Measurements from ENCODE around the gene VEGFB.

VEGFB gene

DNA sequence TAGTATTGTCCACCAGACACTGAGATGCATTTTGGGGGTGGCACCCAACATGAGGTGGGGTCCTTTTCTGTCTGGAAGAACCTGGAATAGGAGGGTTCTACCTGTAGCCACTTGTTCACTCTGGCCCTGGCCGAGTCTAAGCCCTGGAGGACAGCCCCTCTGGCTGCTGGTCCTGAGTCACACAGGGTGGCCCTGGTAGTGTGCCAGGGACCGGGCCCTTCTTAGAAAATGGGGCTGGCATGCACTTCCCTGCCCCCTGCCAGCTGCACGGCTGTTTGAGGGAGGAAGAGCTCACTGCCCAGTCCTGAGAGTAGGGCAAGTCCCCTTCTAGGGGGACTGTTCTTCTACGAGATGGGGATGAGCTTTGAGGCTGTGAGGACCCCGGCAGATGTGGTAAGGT, 19.1 kb downstream of the VEGFB start:
- Histone ChIP-seq H3K4me1 (ENCODE audit: control insufficient read depth, insufficient read depth, low read length) (peaks cover 4% of the 10 kb centered on the region), H3K9ac (ENCODE audit: low read length) (no peak overlapping the region), H3K36me3 (ENCODE audit: control insufficient read depth, insufficient read depth, low read length) (peaks cover 9% of the 10 kb centered on the region), H3K4me3 (ENCODE audit: low read length) (peak overlapping the region; percentile 9), H3K27me3 (ENCODE audit: control insufficient read depth, insufficient read depth, low read length) (no peaks in the 10 kb centered on the region), H3K27ac (ENCODE audit: low read depth, low read length) (no peak overlapping the region)

- no peak overlapping the region for H3K9ac ChIP-seq (ENCODE audit: low read length)
These were observed 19.9 kb downstream of the VEGFB start for GRCh38 chr11:64254326-64254725.

DNA sequence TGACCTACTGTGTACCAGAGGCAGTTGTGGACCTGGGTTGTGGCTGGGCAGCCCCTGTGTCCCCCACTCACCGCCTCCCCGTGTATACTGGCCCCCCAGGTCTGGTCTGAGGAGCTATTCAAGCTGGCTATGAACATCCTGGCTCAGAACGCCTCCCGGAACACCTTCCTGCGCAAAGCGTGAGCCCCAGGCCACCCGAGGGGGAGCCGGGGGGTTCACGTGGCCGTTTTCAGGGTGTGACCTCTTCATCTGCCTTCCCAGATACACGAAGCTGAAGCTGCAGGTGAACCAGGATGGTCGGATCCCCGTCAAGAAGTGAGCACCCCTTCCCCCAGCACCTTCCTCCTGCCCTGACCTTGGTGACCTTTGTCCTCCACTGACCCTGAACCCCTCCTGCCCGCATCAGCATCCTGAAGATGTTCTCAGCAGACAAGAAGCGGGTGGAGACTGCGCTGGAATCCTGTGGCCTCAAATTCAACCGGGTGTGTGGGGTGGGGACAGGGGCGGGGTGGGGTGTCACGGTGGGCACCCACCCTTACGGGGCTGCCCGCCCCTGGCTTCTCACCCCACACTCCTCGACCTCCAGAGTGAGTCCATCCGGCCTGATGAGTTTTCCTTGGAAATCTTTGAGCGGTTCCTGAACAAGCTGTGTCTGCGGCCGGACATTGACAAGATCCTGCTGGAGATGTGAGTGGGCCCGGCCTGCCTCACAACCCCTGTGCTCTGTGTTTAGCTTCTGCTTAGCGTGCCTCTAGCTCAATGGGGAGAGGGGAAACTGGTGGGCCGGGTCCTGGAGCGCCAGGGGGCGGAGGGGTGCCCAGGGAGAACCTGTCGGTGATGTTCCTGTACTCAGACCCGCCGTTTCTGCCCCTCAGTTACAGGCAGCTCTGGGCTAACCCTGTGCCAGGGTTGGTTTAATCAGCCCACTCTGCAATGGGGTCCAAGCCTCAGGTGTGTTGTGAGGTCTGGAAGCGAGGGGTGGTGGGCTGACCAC, 21.0 kb downstream of the VEGFB start:
- no peak overlapping the region for H3K4me3 ChIP-seq (ENCODE audit: low read length)
- no peak overlapping the region for H3K27ac ChIP-seq (ENCODE audit: low read depth, low read length)
- peaks cover 24% of the 10 kb centered on the region for H3K36me3 ChIP-seq (ENCODE audit: control insufficient read depth, insufficient read depth, low read length)
- no peaks in the 10 kb centered on the region for H3K27me3 ChIP-seq (ENCODE audit: control insufficient read depth, insufficient read depth, low read length)
- H3K9ac ChIP-seq (ENCODE audit: low read length): no peak overlapping the region
- peaks cover 4% of the 10 kb centered on the region for H3K4me1 ChIP-seq (ENCODE audit: control insufficient read depth, insufficient read depth, low read length)

More at GRCh38 chr11:64254326-64254725, 19.9 kb downstream of the VEGFB start:
- no peaks in the 10 kb centered on the region for H3K27me3 ChIP-seq (ENCODE audit: control insufficient read depth, insufficient read depth, low read length)
- peaks cover 4% of the 10 kb centered on the region for H3K4me1 ChIP-seq (ENCODE audit: control insufficient read depth, insufficient read depth, low read length)
- no peak overlapping the region for H3K4me3 ChIP-seq (ENCODE audit: low read length)
- no peak overlapping the region for H3K27ac ChIP-seq (ENCODE audit: low read depth, low read length)
- peaks cover 13% of the 10 kb centered on the region for H3K36me3 ChIP-seq (ENCODE audit: control insufficient read depth, insufficient read depth, low read length)

- peaks cover 25% of the 10 kb centered on the region for H3K36me3 ChIP-seq (ENCODE audit: control insufficient read depth, insufficient read depth, low read length)
- H3K9ac ChIP-seq (ENCODE audit: low read length): no peak overlapping the region
- no peaks in the 10 kb centered on the region for H3K27me3 ChIP-seq (ENCODE audit: control insufficient read depth, insufficient read depth, low read length)
- H3K27ac ChIP-seq (ENCODE audit: low read depth, low read length): no peak overlapping the region
- peaks cover 4% of the 10 kb centered on the region for H3K4me1 ChIP-seq (ENCODE audit: control insufficient read depth, insufficient read depth, low read length)
- H3K4me3 ChIP-seq (ENCODE audit: low read length): no peak overlapping the region
These were observed 21.9 kb downstream of the VEGFB start for GRCh38 chr11:64256300-64256699.

- Histone ChIP-seq H3K4me3 (ENCODE audit: low read length) (no peak overlapping the region), H3K27ac (ENCODE audit: low read depth, low read length) (no peak overlapping the region), H3K4me1 (ENCODE audit: control insufficient read depth, insufficient read depth, low read length) (no peaks in the 10 kb centered on the region), H3K9ac (ENCODE audit: low read length) (no peak overlapping the region), H3K27me3 (ENCODE audit: control insufficient read depth, insufficient read depth, low read length) (no peaks in the 10 kb centered on the region), H3K36me3 (ENCODE audit: control insufficient read depth, insufficient read depth, low read length) (peaks cover 30% of the 10 kb centered on the region)
These were observed 24.0 kb downstream of the VEGFB start for GRCh38 chr11:64258356-64258755.

- Histone ChIP-seq H3K27ac (ENCODE audit: low read depth, low read length) (no peak overlapping the region), H3K4me3 (ENCODE audit: low read length) (no peak overlapping the region), H3K36me3 (ENCODE audit: control insufficient read depth, insufficient read depth, low read length) (peaks cover 31% of the 10 kb centered on the region), H3K4me1 (ENCODE audit: control insufficient read depth, insufficient read depth, low read length) (no peaks in the 10 kb centered on the region), H3K27me3 (ENCODE audit: control insufficient read depth, insufficient read depth, low read length) (no peaks in the 10 kb centered on the region), H3K9ac (ENCODE audit: low read length) (no peak overlapping the region)
These were observed 24.7 kb downstream of the VEGFB start for GRCh38 chr11:64258946-64259532.

DNA sequence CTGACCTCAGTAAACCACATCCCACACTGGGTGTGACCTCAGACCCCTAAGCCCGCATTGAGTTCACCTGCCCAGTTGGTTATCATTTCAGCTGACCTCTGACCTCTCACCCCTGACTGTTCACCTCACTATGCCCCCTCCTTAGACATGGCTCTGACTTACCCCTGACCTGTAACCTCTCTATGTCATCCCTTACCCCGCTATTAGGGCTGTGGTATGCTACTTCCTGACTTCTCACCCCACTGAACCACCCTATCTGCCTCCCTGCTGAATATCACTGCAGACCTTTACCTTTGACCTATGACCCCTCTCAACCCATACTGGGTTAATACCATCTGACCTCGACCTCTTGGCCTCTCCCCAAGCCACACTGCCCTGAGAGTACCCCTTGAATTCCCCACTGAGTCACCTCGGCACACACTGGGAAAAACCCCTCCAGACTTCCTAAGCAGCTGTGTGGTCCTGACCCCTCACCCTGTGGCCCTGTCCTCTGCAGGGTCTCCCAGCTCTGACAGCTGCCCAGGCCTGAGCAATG, 25.2 kb downstream of the VEGFB start:
- H3K4me3 ChIP-seq (ENCODE audit: low read length): no peak overlapping the region
- H3K4me1 ChIP-seq (ENCODE audit: control insufficient read depth, insufficient read depth, low read length): no peaks in the 10 kb centered on the region
- no peak overlapping the region for H3K27ac ChIP-seq (ENCODE audit: low read depth, low read length)
- no peak overlapping the region for H3K9ac ChIP-seq (ENCODE audit: low read length)
- H3K27me3 ChIP-seq (ENCODE audit: control insufficient read depth, insufficient read depth, low read length): no peaks in the 10 kb centered on the region
- H3K36me3 ChIP-seq (ENCODE audit: control insufficient read depth, insufficient read depth, low read length): peaks cover 36% of the 10 kb centered on the region

DNA sequence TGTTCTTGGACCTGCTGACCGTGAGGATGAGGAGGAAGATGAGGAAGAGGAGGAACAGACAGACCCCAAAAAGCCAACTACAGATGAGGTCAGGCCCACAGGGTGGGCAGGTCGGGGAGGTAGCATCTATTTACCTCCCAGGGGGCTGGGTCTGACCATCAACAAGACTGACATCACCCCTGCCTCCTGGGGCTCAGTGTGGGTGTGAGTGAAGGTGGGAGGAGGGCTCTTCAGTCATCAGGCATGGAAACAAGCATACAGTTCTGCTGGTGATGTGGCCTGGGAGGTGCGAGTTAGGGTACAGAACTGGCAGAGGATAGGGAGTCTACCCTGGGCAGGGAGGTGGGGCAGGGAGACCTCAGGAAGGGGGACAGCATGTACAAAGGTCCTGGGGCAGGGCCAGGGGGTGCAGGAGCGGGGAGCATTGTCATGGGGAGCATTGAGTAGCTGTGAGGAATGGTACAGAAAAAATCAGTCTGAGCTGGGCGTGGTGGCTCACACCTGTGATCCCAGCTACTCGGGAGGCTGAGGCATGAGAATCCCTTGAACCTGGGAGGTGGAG, 25.8 kb downstream of the VEGFB start:
- Histone ChIP-seq H3K36me3 (ENCODE audit: control insufficient read depth, insufficient read depth, low read length) (peaks cover 37% of the 10 kb centered on the region), H3K27me3 (ENCODE audit: control insufficient read depth, insufficient read depth, low read length) (no peaks in the 10 kb centered on the region), H3K27ac (ENCODE audit: low read depth, low read length) (no peak overlapping the region), H3K4me3 (ENCODE audit: low read length) (no peak overlapping the region), H3K4me1 (ENCODE audit: control insufficient read depth, insufficient read depth, low read length) (no peaks in the 10 kb centered on the region), H3K9ac (ENCODE audit: low read length) (no peak overlapping the region)

GRCh38 chr11:64261556-64262080, 27.2 kb downstream of the VEGFB start:
- H3K27me3 ChIP-seq (ENCODE audit: control insufficient read depth, insufficient read depth, low read length): no peaks in the 10 kb centered on the region
- no peak overlapping the region for H3K4me3 ChIP-seq (ENCODE audit: low read length)
- H3K4me1 ChIP-seq (ENCODE audit: control insufficient read depth, insufficient read depth, low read length): no peaks in the 10 kb centered on the region
- H3K27ac ChIP-seq (ENCODE audit: low read depth, low read length): no peak overlapping the region
- H3K36me3 ChIP-seq (ENCODE audit: control insufficient read depth, insufficient read depth, low read length): peaks cover 40% of the 10 kb centered on the region
- H3K9ac ChIP-seq (ENCODE audit: low read length): no peak overlapping the region

DNA sequence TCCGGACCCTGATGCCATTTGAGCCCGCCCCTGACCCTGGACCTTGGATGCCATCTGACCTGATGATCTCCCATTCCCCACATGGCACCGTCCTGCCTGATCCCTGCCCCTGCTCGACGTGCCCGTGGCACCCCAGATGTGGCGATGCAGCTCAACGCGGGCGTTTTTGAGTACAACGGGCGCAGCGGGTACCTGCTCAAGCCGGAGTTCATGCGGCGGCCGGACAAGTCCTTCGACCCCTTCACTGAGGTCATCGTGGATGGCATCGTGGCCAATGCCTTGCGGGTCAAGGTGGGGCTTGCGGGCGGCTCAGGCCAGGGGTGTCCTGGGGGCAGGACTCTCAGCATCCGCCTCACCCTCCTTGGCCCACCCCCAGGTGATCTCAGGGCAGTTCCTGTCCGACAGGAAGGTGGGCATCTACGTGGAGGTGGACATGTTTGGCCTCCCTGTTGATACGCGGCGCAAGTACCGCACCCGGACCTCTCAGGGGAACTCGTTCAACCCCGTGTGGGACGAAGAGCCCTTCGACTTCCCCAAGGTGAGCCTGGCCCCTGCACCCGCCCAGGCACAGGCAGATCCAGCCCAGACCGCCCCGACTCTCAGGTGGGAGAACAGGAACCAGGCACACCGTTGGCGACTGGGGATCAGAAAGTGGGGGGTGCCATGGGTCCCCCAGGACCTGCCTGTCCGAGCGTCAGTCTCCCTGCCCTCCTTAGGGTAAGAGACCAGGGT, 28.1 kb downstream of the VEGFB start:
- no peaks in the 10 kb centered on the region for H3K4me1 ChIP-seq (ENCODE audit: control insufficient read depth, insufficient read depth, low read length)
- no peak overlapping the region for H3K9ac ChIP-seq (ENCODE audit: low read length)
- peaks cover 38% of the 10 kb centered on the region for H3K36me3 ChIP-seq (ENCODE audit: control insufficient read depth, insufficient read depth, low read length)
- H3K27me3 ChIP-seq (ENCODE audit: control insufficient read depth, insufficient read depth, low read length): no peaks in the 10 kb centered on the region
- no peak overlapping the region for H3K27ac ChIP-seq (ENCODE audit: low read depth, low read length)
- no peak overlapping the region for H3K4me3 ChIP-seq (ENCODE audit: low read length)

DNA sequence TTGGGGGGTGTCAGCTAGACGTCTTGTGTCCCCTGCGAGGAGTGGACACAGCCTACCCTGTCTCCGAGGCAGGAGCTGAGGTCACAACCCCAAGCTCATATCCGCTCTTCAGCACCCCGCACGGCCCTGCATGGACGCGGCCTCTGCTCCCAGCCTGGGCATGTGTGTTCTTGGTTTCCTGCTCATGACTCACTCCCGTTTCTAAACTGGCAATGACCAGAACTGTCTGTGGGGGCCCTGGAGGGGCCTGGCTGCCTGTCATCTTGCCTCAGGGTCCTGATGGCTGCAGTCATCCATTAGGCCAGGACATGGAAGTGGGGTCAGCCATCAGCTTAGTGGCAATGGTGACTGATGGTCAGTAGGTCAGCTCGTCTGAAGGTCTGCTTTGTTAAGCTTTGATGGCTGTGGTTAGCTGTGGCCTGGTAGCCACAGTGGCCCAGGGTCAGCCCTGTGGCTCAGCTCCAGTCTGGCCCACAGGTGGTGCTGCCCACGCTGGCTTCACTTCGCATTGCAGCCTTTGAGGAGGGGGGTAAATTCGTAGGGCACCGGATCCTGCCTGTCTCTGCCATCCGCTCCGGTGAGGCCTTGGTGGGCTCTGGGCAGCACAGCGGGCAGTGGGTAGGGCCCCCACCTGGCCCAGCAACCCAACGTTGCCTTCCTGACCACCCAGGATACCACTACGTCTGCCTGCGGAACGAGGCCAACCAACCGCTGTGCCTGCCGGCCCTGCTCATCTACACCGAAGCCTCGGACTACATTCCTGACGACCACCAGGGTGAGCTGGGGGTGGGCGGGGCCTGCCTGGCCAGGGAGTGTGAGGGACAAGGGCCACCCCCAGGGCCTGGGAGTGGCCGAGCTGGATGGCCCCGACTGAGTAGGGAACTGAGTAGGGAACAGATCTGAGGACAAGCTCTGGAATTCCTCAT, 28.9 kb downstream of the VEGFB start:
- Histone ChIP-seq H3K9ac (ENCODE audit: low read length) (no peak overlapping the region), H3K27ac (ENCODE audit: low read depth, low read length) (no peak overlapping the region), H3K36me3 (ENCODE audit: control insufficient read depth, insufficient read depth, low read length) (peaks cover 38% of the 10 kb centered on the region), H3K4me1 (ENCODE audit: control insufficient read depth, insufficient read depth, low read length) (peaks cover 2% of the 10 kb centered on the region), H3K4me3 (ENCODE audit: low read length) (no peak overlapping the region), H3K27me3 (ENCODE audit: control insufficient read depth, insufficient read depth, low read length) (no peaks in the 10 kb centered on the region)
